Lung microvascular endothelial cell (primary cell): ENCODE results near the gene PRRT1B. TPM values are rescaled to one million over a fixed set of nuclear protein-coding genes. Genes with fewer than 3 reads are reported as not detected.

Experiments
- DNase-seq, 2 donors: peaks; one replicate each; pipeline versions ENCODE4 v3.0.0 to v3.0.0-alpha.2; 2010; ENCODE audit warnings: low read depth in 2 of 2
- total RNA-seq: library from RNA; depleted of rRNA; stranded (reverse); fragments of >200 nt; gene quantifications from 2 replicates; pipeline ENCODE4 v1.2.1, GENCODE V29; 2014

The PRRT1B gene
- total RNA-seq, 1 donor from 2014 or later: not detected

GRCh38 chr9:131594906-131595665 lies 49.8 kb downstream of the PRRT1B start:
- DNase-seq: no peak

- peak in 1 of 2 donors; percentile 76 for DNase-seq
Measured at GRCh38 chr9:131595696-131596429, 50.5 kb downstream of the PRRT1B start.

GRCh38 chr9:131596430-131596743 lies 51.1 kb downstream of the PRRT1B start:
- no peak for DNase-seq

- no peak for DNase-seq
Measured at GRCh38 chr9:131597246-131597645, 51.9 kb downstream of the PRRT1B start.

- no peak for DNase-seq
Measured at GRCh38 chr9:131598121-131598520, 52.8 kb downstream of the PRRT1B start.

- no peak for DNase-seq
Measured at GRCh38 chr9:131601683-131602181, 56.4 kb downstream of the PRRT1B start.

- DNase-seq: no peak
Measured at GRCh38 chr9:131603199-131603598, 57.9 kb downstream of the PRRT1B start.

GRCh38 chr9:131603711-131604439 lies 58.6 kb downstream of the PRRT1B start:
- no peak for DNase-seq

- DNase-seq: no peak
Measured at GRCh38 chr9:131605770-131606590, 60.7 kb downstream of the PRRT1B start.

- DNase-seq: no peak
Measured at GRCh38 chr9:131606896-131607567, 61.7 kb downstream of the PRRT1B start.

- no peak for DNase-seq
Measured at GRCh38 chr9:131607591-131607990, 62.3 kb downstream of the PRRT1B start.

GRCh38 chr9:131608493-131609037 lies 63.2 kb downstream of the PRRT1B start:
- DNase-seq: peak; percentile 82 to 88

Other genes with a start within 250 kb of the PRRT1B start
- 34.9 and 46.0 TPM in 2 replicates for gene PRRC2B, start 151.4 kb upstream of the PRRT1B start, total RNA-seq
- gene POMT1, start 42.6 kb upstream of the PRRT1B start, total RNA-seq: 20.3 and 27.2 TPM in 2 replicates
- 12.4 and 14.9 TPM in 2 replicates for gene UCK1, start 14.3 kb upstream of the PRRT1B start, total RNA-seq
- 32.1 and 35.3 TPM in 2 replicates for gene RAPGEF1, start 194.6 kb downstream of the PRRT1B start, total RNA-seq